Keratinocyte (primary cell): ENCODE measurements around the gene DNMBP. TPM values are rescaled to one million over a fixed set of nuclear protein-coding genes. Genes with fewer than 3 reads are reported as not detected.

Source experiments
- DNase-seq: peaks from one replicate; pipeline ENCODE4 v3.0.0-alpha.2; 2011; ENCODE audit warnings: low read depth, missing footprints, low spot score
- FAIRE-seq: peaks from 2 replicates; lab custom pipeline; 2011; peaks lifted over from hg19 to GRCh38; lab: Jason Lieb, UNC
- H2AFZ ChIP-seq: 2 replicates; pipeline ENCODE4 v1.6.0; 2012; ENCODE audit warnings: low read length, control low read depth, inconsistent platforms; ENCODE audit not compliant: control insufficient read depth
- H3K27ac ChIP-seq: 2 replicates; pipeline ENCODE4 v1.5.1; 2011; ENCODE audit warnings: low read length; ENCODE audit not compliant: control insufficient read depth, insufficient read depth
- H3K27me3 ChIP-seq: 3 replicates; pipeline ENCODE4 v1.6.0; 2011; ENCODE audit warnings: low read length; ENCODE audit not compliant: control insufficient read depth, insufficient read depth; ENCODE audit errors: extremely low read depth
- H3K36me3 ChIP-seq, 2 experiments: 2 replicates in 1 of 2; 3 replicates in 1 of 2; pipeline ENCODE4 v1.5.1; 2011; ENCODE audit warnings: low read length in 2 of 2, mild to moderate bottlenecking in 1 of 2; ENCODE audit not compliant: control insufficient read depth in 2 of 2, insufficient read depth in 2 of 2; ENCODE audit errors: extremely low read depth in 1 of 2
- H3K4me1 ChIP-seq: 3 replicates; pipeline ENCODE4 v1.5.1; 2011; ENCODE audit warnings: low read length; ENCODE audit not compliant: control insufficient read depth, insufficient read depth; ENCODE audit errors: extremely low read depth
- H3K4me2 ChIP-seq: 3 replicates; pipeline ENCODE4 v1.6.0; 2011; ENCODE audit warnings: low read depth, low read length; ENCODE audit not compliant: control insufficient read depth, insufficient read depth; ENCODE audit errors: extremely low read depth
- H3K4me3 ChIP-seq, 3 experiments: fragments of 200-600 bp in 1 of 3; sonication (generic) in 1 of 3; 2 replicates in 2 of 3; 3 replicates in 1 of 3; pipeline ENCODE4 v1.5.1; 2011 to 2016; ENCODE audit warnings: low read length in 3 of 3, mild to moderate bottlenecking in 3 of 3, control low read depth in 2 of 3, inconsistent platforms in 1 of 3, low read depth in 1 of 3, mixed read lengths in 1 of 3, mixed run types in 1 of 3, moderate library complexity in 1 of 3; ENCODE audit not compliant: control insufficient read depth in 2 of 3, insufficient read depth in 2 of 3; ENCODE audit errors: extremely low read depth in 1 of 3
- H3K79me2 ChIP-seq: 2 replicates; pipeline ENCODE4 v1.6.0; 2012; ENCODE audit warnings: low read length; ENCODE audit not compliant: control insufficient read depth, insufficient read depth
- H3K9ac ChIP-seq: 3 replicates; pipeline ENCODE4 v1.6.0; 2011; ENCODE audit warnings: low read length; ENCODE audit not compliant: control insufficient read depth, insufficient read depth; ENCODE audit errors: extremely low read depth
- H3K9me1 ChIP-seq: 3 replicates; pipeline ENCODE4 v1.6.0; 2011; ENCODE audit warnings: low read length; ENCODE audit not compliant: control insufficient read depth, insufficient read depth; ENCODE audit errors: extremely low read depth
- H3K9me3 ChIP-seq: 2 replicates; pipeline ENCODE4 v1.5.1; 2012; ENCODE audit warnings: low read depth, low read length; ENCODE audit not compliant: control insufficient read depth
- H4K20me1 ChIP-seq: 3 replicates; pipeline ENCODE4 v1.6.0; 2011; ENCODE audit warnings: low read length; ENCODE audit not compliant: control insufficient read depth, insufficient read depth; ENCODE audit errors: extremely low read depth
- EZH2 ChIP-seq: IDR thresholded peaks from one replicate; pipeline ENCODE4 v1.6.1; 2012; ENCODE audit warnings: inconsistent platforms, mild to moderate bottlenecking, low read length, moderate library complexity
- dilution Hi-C: fragments of 300-500 bp; cut with MboI; formaldehyde crosslinking; loops from one replicate; pipeline ENCODE4 v1.7.0; 2020; ENCODE audit warnings: low sequenced_read_pairs; ENCODE audit not compliant: extremely low pct_ligation_motif_present
- polyA plus RNA-seq, 5 experiments: library from polyadenylated mRNA; depleted of rRNA in 3 of 5; stranded (reverse) in 3 of 5; stranded (forward) in 1 of 5; unstranded in 1 of 5; fragments of >200 nt; gene quantifications; 1 replicate in 1 of 5; 2 replicates in 3 of 5; 3 replicates in 1 of 5; pipeline versions ENCODE4 v1.2.1 to v1.2.3, GENCODE V29; 2011 to 2012; ENCODE audit warnings: missing spikeins in 2 of 5, low read depth in 1 of 5, low replicate concordance in 1 of 5
- TF ChIP-seq, protein P1 (sequence below), 3 experiments: IDR thresholded peaks in 1 of 3; conservative IDR thresholded peaks in 1 of 3; optimal IDR thresholded peaks in 1 of 3; 2 replicates in 2 of 3; 3 replicates in 1 of 3; pipeline versions ENCODE3 to v1.5.1; 2011; ENCODE audit warnings: low read length in 3 of 3, mild to moderate bottlenecking in 3 of 3, moderate library complexity in 2 of 3, control low read depth in 1 of 3, inconsistent platforms in 1 of 3; ENCODE audit not compliant: insufficient read depth in 2 of 3; ENCODE audit errors: extremely low read depth in 1 of 3

DNMBP gene
- polyA plus RNA-seq, 1 donor (not counting 4 experiments of a cell fraction or from before 2014, with no cell fraction given), result 15.8 TPM

DNA sequence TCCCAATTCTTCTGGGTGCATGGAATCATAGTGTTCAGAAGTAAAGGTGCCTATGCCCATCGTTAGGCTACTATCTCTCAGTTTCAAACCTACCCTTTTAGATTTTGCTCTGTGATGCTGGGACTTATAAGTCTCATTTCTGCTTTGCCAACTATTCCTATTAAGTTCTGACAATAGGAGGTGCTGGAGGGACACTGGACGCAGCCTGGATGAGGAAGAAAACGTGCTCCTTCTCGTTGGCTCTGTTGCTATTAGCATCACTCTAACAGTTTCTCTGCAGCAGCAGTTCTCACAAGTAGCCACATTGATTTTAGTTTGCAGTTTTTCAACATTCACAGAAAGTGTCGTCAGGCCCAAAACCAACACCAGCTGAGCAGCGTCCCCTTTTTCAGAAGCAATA lies 154.9 kb downstream of the DNMBP start:
- Histone ChIP-seq H3K27ac (no peak overlapping the region), H3K9me1 (no peaks in the 10 kb centered on the region), H3K36me3 (no peaks in the 10 kb centered on the region), H3K4me1 (no peaks in the 10 kb centered on the region), H4K20me1 (no peaks in the 10 kb centered on the region), H3K4me2 (no peak overlapping the region), H3K9ac (no peak overlapping the region), H3K27me3 (peaks cover 4% of the 10 kb centered on the region), H2AFZ (no peak overlapping the region), H3K79me2 (no peaks in the 10 kb centered on the region), H3K4me3 (no peak overlapping the region), H3K9me3 (no peaks in the 10 kb centered on the region)
- no peak for TF ChIP-seq EZH2
- TF ChIP-seq, protein P1, sequence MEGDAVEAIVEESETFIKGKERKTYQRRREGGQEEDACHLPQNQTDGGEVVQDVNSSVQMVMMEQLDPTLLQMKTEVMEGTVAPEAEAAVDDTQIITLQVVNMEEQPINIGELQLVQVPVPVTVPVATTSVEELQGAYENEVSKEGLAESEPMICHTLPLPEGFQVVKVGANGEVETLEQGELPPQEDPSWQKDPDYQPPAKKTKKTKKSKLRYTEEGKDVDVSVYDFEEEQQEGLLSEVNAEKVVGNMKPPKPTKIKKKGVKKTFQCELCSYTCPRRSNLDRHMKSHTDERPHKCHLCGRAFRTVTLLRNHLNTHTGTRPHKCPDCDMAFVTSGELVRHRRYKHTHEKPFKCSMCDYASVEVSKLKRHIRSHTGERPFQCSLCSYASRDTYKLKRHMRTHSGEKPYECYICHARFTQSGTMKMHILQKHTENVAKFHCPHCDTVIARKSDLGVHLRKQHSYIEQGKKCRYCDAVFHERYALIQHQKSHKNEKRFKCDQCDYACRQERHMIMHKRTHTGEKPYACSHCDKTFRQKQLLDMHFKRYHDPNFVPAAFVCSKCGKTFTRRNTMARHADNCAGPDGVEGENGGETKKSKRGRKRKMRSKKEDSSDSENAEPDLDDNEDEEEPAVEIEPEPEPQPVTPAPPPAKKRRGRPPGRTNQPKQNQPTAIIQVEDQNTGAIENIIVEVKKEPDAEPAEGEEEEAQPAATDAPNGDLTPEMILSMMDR (optimal IDR thresholded peaks at IDR 0.05 in 1 of 3, IDR thresholded peaks at IDR 0.05 in 1 of 3, conservative IDR thresholded peaks at IDR 0.05 in 1 of 3; ENCODE audit: extremely low read depth in 1 of 3, insufficient read depth in 2 of 3, low read length in 3 of 3), result peak in 2 of 3 experiments; percentile 13 to 19
- dilution Hi-C loops, result no loop called here
- FAIRE-seq (no peak), DNase-seq (no peak)

GRCh38 chr10:99853655-99854054 lies 156.1 kb downstream of the DNMBP start:
- Histone ChIP-seq H3K9ac (no peak overlapping the region), H3K4me3 (no peak overlapping the region), H3K27ac (no peak overlapping the region), H3K27me3 (no peaks in the 10 kb centered on the region), H3K79me2 (no peaks in the 10 kb centered on the region), H3K4me2 (no peak overlapping the region), H3K36me3 (no peaks in the 10 kb centered on the region), H3K9me1 (no peaks in the 10 kb centered on the region), H3K4me1 (no peaks in the 10 kb centered on the region), H2AFZ (no peak overlapping the region), H4K20me1 (no peaks in the 10 kb centered on the region), H3K9me3 (no peaks in the 10 kb centered on the region)
- no peak for TF ChIP-seq EZH2
- TF ChIP-seq, protein P1 (optimal IDR thresholded peaks at IDR 0.05 in 1 of 3, IDR thresholded peaks at IDR 0.05 in 1 of 3, conservative IDR thresholded peaks at IDR 0.05 in 1 of 3; ENCODE audit: extremely low read depth in 1 of 3, insufficient read depth in 2 of 3, low read length in 3 of 3), result no peak
- FAIRE-seq, result no peak
- dilution Hi-C loops, result no loop called here
- DNase-seq, result no peak
